AG09309 (cell line): ENCODE measurements around the gene SLC17A8.

Source experiments
- DNase-seq: peaks from one replicate; pipeline ENCODE4 v3.0.0-alpha.2; 2010; ENCODE audit warnings: low read depth
- H3K4me3 ChIP-seq: 2 replicates; pipeline ENCODE4 v1.5.1; 2011; ENCODE audit warnings: mild to moderate bottlenecking, low read depth, low read length, moderate library complexity; ENCODE audit not compliant: control insufficient read depth
- TF ChIP-seq, protein P1 (sequence below): IDR thresholded peaks from 2 replicates; pipeline ENCODE4 v1.5.1; 2011; ENCODE audit warnings: mild to moderate bottlenecking, low read depth, low read length, inconsistent platforms; ENCODE audit not compliant: insufficient read depth, control insufficient read depth; ENCODE audit errors: missing control alignments

Gene SLC17A8

DNA sequence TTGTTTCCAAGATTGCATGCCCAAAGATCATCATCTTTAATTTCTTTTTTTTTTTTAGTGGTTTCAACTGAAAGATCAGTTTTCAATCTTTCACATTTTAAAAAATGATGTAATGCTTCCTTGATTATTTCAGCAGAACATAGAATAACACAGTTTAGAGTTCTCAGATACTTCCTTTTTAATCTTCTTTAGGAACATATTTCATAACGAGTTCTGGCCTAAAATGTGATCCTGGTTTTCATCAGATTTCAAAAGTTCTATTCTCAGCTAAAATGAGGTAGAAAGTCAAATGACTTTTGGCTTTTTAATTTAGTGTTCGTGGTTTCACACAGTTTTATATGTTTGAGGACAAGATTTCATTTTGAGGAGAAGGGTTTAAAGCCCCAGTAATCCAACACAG, 76.8 kb downstream of the SLC17A8 start:
- DNase-seq = no peak
- no peak overlapping the region for H3K4me3 ChIP-seq
- TF ChIP-seq, protein P1, sequence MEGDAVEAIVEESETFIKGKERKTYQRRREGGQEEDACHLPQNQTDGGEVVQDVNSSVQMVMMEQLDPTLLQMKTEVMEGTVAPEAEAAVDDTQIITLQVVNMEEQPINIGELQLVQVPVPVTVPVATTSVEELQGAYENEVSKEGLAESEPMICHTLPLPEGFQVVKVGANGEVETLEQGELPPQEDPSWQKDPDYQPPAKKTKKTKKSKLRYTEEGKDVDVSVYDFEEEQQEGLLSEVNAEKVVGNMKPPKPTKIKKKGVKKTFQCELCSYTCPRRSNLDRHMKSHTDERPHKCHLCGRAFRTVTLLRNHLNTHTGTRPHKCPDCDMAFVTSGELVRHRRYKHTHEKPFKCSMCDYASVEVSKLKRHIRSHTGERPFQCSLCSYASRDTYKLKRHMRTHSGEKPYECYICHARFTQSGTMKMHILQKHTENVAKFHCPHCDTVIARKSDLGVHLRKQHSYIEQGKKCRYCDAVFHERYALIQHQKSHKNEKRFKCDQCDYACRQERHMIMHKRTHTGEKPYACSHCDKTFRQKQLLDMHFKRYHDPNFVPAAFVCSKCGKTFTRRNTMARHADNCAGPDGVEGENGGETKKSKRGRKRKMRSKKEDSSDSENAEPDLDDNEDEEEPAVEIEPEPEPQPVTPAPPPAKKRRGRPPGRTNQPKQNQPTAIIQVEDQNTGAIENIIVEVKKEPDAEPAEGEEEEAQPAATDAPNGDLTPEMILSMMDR = no peak

DNA sequence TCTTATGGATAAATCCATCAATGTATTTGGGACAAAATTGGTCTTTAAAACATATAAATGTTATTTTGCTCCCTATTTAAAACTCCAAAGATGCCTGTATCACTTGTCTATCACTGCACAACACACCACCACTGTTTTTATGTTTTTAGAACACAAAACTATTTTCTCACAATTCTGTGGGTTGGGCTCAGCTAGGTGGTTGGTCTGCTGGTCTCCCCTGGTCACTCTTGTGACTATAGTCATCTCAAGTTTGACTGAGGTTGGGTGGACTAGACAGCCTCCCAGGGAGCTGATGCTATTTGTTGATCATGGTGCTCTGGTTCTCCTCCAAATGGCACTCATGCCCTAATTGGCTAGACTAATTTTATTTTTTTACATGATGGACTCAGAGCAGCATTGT, 77.3 kb downstream of the SLC17A8 start:
- TF ChIP-seq, protein P1 = no peak
- no peak for DNase-seq
- no peak overlapping the region for H3K4me3 ChIP-seq

DNA sequence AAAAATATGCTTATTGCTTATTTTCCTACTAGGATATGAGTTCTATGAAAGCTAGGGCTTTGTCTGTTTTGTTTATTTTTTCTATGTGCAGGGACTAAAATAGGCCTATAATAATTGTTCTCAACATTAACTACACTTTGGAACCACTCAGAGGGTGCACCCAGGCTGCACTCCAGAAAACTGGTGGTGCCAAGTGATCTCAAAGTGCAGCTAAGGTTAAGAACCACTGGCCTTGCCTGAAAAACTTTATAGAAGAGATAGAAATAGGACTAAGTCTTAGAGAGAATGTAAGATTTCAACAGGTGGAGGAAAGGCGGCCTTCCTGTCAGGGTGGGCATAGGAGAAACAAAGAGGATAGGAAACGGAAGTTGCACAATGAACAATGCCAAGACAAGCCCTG, 79.1 kb downstream of the SLC17A8 start:
- TF ChIP-seq, protein P1 = no peak
- no peak for DNase-seq
- H3K4me3 ChIP-seq = no peak overlapping the region

DNA sequence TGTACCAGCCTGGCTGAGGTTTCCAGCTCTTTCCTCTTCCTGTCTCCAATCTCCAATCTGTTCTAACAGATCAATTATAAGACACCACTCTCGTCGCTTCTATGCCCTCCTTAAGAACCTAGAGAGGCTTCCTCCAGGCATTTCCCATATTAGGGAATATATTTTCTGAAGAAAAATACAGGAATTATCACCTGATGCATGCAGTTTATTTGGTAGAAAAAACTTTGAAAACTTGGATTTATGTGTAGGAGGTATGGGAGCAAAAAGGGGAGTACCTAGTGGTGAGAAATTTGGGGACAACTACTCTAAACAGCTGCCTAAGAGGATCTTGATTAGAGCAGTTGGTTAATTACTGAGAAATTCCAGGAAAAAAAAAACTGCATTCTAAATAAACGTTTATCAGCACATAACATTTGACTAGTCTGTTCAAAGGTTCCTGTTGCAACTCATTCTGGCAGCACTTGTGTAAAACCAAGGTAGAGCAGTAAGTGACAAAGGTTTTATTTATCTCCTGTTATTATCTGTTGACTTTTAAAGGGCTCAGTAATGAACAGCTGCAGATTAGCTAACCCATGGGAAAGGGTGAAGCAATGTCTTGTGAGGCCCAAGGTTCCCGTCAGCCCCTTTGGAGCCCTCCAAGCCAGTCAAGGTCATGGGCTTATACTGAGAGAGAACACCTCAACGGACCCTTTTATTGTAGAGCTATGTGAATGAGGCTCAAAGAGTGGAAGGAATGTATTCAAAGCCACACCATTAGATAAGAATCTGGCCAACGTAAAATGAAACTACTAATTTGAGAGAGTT, 80.4 kb downstream of the SLC17A8 start:
- TF ChIP-seq, protein P1 = no peak
- DNase-seq = no peak
- no peak overlapping the region for H3K4me3 ChIP-seq

DNA sequence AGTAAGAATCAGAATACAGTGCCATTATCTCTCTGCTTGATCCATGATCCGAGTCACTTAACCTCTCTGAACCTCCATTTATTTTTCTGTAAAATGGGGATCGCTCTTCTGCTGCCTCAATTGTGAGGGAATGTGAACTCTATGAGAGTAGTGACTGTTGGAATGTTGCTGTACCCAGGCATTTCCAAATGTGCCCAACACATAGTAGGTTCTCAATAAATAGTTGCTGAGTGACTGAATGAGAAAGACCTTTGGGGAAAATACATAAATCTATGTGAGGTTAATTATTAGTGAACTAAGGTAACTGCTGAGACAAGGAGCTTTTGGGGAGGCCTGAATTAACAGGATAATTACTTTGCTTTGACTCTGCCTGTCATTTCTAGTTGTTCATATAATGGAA, 82.9 kb downstream of the SLC17A8 start:
- DNase-seq = no peak
- TF ChIP-seq, protein P1 = no peak
- no peak overlapping the region for H3K4me3 ChIP-seq

DNA sequence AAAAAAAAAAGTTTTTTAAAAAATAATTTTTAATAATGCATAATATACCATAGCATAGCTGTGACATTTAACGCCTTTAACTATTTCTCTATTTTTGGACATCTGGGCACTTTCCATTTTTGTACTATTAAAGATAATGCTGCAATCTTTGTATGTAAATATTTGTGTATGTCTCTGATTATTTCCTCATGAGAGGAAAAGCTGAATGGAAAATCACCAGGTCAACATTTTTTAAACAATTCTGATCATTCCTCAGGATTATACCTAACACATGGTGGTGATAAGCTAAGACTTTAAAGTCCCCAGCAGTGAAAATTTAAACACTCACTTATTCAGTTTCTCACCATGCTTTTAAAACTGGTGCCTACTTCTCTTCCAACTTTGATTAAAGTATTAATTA, 85.5 kb downstream of the SLC17A8 start:
- H3K4me3 ChIP-seq = no peak overlapping the region
- no peak for DNase-seq
- TF ChIP-seq, protein P1 = no peak
